RWPE1 (cell line): Measurements from ENCODE around the gene TRPM2.

Source experiments
- CTCF ChIA-PET: fragments of 350-600 bp; sonication (Branson Sonifier 250); formaldehyde crosslinking; extraction: SDS; loops from one replicate; lab custom pipeline; 2021; lab: Yijun Ruan, JAX
- POLR2A ChIA-PET: fragments of 400-600 bp; formaldehyde crosslinking; extraction: SDS; loops from one replicate; lab custom pipeline; 2020; ENCODE audit warnings: antibody characterized with exemption; ENCODE audit not compliant: low non-redundant PET; lab: Yijun Ruan, JAX
- DNase-seq: peaks from one replicate; pipeline ENCODE4 v3.0.0; 2012; ENCODE audit warnings: low spot score
- H3K27ac ChIP-seq: fragments of 450-650 bp; 2 replicates; pipeline ENCODE4 v1.5.1; 2017
- TF ChIP-seq, protein P1 (sequence below): fragments of 450-650 bp; conservative IDR thresholded peaks from 2 replicates; pipeline ENCODE4 v1.5.1; 2017; ENCODE audit warnings: low read depth, mild to moderate bottlenecking

TRPM2 gene

GRCh38 chr21:44442266-44443125 lies 89.1 kb downstream of the TRPM2 start:
- H3K27ac ChIP-seq: no peak overlapping the region
- no peak for DNase-seq
- TF ChIP-seq, protein P1, sequence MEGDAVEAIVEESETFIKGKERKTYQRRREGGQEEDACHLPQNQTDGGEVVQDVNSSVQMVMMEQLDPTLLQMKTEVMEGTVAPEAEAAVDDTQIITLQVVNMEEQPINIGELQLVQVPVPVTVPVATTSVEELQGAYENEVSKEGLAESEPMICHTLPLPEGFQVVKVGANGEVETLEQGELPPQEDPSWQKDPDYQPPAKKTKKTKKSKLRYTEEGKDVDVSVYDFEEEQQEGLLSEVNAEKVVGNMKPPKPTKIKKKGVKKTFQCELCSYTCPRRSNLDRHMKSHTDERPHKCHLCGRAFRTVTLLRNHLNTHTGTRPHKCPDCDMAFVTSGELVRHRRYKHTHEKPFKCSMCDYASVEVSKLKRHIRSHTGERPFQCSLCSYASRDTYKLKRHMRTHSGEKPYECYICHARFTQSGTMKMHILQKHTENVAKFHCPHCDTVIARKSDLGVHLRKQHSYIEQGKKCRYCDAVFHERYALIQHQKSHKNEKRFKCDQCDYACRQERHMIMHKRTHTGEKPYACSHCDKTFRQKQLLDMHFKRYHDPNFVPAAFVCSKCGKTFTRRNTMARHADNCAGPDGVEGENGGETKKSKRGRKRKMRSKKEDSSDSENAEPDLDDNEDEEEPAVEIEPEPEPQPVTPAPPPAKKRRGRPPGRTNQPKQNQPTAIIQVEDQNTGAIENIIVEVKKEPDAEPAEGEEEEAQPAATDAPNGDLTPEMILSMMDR: no peak
- ChIA-PET POLR2A (no interaction called here), CTCF (no interaction called here)

DNA sequence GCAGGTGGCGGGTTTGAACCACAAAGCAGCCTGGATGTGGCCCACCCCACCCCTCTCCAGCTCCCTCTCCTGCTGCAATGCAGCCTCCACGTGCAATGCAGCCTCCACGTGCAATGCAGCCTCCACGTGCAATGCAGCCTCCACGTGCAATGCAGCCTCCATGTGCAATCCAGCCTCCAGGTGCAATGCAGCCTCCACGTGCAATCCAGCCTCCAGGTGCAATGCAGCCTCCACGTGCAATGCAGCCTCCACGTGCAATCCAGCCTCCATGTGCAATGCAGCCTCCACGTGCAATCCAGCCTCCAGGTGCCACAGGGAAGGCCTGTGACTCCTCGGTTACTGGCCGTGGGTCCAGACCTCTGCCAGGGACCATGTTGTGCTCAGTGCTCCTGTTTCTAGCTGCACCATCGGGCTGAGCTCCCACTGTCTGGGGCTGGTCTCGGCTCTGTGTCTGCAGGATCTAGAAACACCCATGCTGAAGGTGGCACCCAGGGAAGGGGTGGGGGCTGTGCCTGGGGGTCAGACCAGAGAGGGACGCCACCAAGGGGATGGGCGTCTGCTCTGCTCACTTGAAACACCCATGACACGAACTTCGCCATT lies 90.0 kb downstream of the TRPM2 start:
- H3K27ac ChIP-seq: no peak overlapping the region
- no peak for DNase-seq
- TF ChIP-seq, protein P1: no peak
- CTCF ChIA-PET: no interaction called here
- POLR2A ChIA-PET: no interaction called here

DNA sequence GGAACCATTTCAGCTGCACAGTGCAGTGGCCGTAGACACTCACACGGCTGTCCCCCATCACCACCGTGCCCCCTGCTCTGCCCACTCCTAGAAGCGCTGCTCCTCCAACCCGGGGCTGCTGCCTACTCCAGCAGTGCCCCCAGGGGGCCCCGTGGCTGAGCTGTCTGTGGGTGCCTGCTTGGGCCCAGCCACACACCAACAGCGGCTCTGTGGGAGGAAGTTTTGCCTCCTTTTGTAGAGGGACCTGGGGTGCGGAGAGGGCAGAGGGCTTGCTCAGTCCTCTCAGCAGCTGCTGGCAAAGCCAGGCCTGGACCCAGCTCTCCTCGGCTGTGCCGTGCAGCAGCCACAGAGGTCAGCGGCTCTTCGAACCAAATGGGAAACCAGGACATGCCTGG lies 90.5 kb downstream of the TRPM2 start:
- CTCF ChIA-PET: no interaction called here
- no peak for DNase-seq
- no peak overlapping the region for H3K27ac ChIP-seq
- POLR2A ChIA-PET: no interaction called here
- TF ChIP-seq, protein P1: no peak

- CTCF ChIA-PET: interaction anchor here (0.6 kb wide), 2 partner anchors 147 to 184 kb away, joined by 3 to 5 read pairs; no protein-coding TSS in a partner anchor
- TF ChIP-seq, protein P1: no peak
- no peak overlapping the region for H3K27ac ChIP-seq
- DNase-seq: no peak
- POLR2A ChIA-PET: no interaction called here
Measured at GRCh38 chr21:44444286-44444931, 91.0 kb downstream of the TRPM2 start.

- ChIA-PET CTCF (interaction anchor here (0.6 kb wide), 2 partner anchors 146 to 185 kb away, joined by 3 to 5 read pairs; no protein-coding TSS in a partner anchor), POLR2A (no interaction called here)
- no peak overlapping the region for H3K27ac ChIP-seq
- DNase-seq: no peak
- TF ChIP-seq, protein P1: no peak
Measured at GRCh38 chr21:44445145-44445812, 91.9 kb downstream of the TRPM2 start.

DNA sequence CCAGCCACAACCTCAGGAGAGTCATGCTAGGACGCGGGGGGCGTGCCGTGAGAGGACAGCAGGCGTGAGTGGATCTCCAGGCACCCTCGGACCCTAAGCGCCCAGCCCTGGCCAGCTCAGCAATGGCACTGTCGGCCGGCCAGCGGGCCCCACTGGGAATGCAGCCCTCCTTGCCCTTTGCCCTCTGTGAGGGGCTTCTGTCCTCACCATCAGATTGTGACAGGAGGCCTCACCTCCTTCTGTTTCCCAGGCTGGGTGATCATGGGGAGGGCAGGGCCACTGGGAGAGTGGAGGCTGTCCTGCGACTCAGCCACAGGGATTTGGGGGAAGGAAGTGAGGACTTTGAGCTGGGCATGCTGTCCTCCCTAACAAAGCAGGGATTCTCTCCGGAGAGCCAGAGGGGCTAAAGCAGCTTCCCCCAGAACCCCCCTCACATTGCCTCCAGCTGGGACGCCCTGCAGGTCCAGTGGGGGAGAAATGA lies 95.3 kb downstream of the TRPM2 start:
- H3K27ac ChIP-seq: no peak overlapping the region
- ChIA-PET CTCF (no interaction called here), POLR2A (no interaction called here)
- TF ChIP-seq, protein P1: no peak
- DNase-seq: no peak
